Large intestine (tissue), 3 donors: ENCODE results near the gene BIN1. TPM values are rescaled to one million over a fixed set of nuclear protein-coding genes. Genes with fewer than 3 reads are reported as not detected.

Experiments used
- DNase-seq, 2 donors: peaks; one replicate each; pipeline versions ENCODE4 v3.0.0 to v3.0.0-alpha.2; 2013
- H3K27ac ChIP-seq: one replicate; pipeline ENCODE4 v1.5.1; 2013; ENCODE audit warnings: low read length
- H3K27me3 ChIP-seq: 2 replicates; pipeline ENCODE4 v1.6.1; 2013; ENCODE audit warnings: low read length; ENCODE audit not compliant: control insufficient read depth, insufficient read depth
- H3K36me3 ChIP-seq: 2 replicates; pipeline ENCODE4 v1.6.1; 2013; ENCODE audit warnings: low read length; ENCODE audit not compliant: control insufficient read depth, insufficient read depth
- H3K4me1 ChIP-seq: one replicate; pipeline ENCODE4 v1.6.1; 2013; ENCODE audit warnings: low read length; ENCODE audit not compliant: control insufficient read depth, insufficient read depth
- H3K4me3 ChIP-seq: one replicate; pipeline ENCODE4 v1.5.1; 2013; ENCODE audit warnings: low read length
- H3K9me3 ChIP-seq: one replicate; pipeline ENCODE4 v1.6.1; 2013; ENCODE audit warnings: mild to moderate bottlenecking, low read depth, low read length, moderate library complexity; ENCODE audit not compliant: control insufficient read depth
- WGBS: methylation state at CpG from one replicate; pipeline ENCODE4 v1.1.5; 2013; ENCODE audit warnings: low lambda C conversion rate; ENCODE audit not compliant: insufficient coverage; 5-methylcytosine and 5-hydroxymethylcytosine counted together
- polyA plus RNA-seq: library from polyadenylated mRNA; unstranded; fragments of 120-200 nt; gene quantifications from one replicate; pipeline ENCODE4 v1.2.1, GENCODE V29; 2013

BIN1 gene
- polyA plus RNA-seq, 1 donor, result 50.0 TPM

DNA sequence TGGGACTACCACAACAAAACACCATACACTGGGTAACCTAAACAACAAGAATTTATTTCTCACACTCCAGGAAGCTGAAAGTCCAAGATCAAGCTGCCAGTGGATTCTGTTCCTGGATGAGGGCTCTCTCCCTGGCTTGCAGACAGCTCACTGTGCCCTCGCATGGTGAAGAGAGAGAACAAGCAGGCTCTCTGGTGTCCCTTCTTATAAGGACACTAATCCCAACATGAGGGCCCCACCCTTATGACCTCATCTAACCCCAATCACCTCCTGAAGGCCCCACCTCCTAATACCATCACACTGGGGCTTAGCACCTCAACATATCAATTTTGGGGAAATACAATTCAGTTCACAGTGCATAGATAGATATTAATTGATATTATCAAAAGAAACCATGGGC lies 83.5 kb downstream of the BIN1 start:
- no peaks in the 10 kb centered on the region for H3K9me3 ChIP-seq
- H3K36me3 ChIP-seq, result no peaks in the 10 kb centered on the region
- WGBS, result no CpG with 5 or more reads among the region's 1 CpG

DNA sequence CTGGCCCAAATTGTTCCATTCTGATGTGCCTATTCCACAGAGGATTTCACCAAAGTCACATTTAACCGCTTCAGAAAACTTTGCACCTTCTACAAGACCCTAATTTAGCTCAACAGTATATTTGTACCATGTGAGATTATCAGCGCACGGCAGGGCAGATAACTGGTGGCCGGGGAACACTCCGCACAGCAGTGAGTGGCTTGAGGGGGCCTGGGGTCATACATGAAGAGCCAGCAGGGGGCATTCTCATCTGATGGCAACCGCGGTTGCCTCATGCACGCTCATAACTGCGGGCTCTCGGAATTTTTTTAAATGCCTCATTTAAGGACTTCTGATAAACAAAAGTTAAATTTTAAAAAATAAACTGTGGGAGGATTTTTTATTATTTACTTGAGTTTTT lies 84.1 kb downstream of the BIN1 start:
- Histone ChIP-seq H3K4me3 (no peak overlapping the region), H3K9me3 (no peaks in the 10 kb centered on the region), H3K4me1 (peaks cover 3% of the 10 kb centered on the region), H3K27ac (no peak overlapping the region), H3K27me3 (no peaks in the 10 kb centered on the region), H3K36me3 (no peaks in the 10 kb centered on the region)
- no peak for DNase-seq
- WGBS, result 100% methylated on average over 2 of the region's 10 CpGs

More for the DNA sequence above, 83.5 kb downstream of the BIN1 start:
- Histone ChIP-seq H3K27ac (no peak overlapping the region), H3K4me1 (peaks cover 3% of the 10 kb centered on the region), H3K27me3 (no peaks in the 10 kb centered on the region), H3K4me3 (no peak overlapping the region)
- DNase-seq, result no peak

DNA sequence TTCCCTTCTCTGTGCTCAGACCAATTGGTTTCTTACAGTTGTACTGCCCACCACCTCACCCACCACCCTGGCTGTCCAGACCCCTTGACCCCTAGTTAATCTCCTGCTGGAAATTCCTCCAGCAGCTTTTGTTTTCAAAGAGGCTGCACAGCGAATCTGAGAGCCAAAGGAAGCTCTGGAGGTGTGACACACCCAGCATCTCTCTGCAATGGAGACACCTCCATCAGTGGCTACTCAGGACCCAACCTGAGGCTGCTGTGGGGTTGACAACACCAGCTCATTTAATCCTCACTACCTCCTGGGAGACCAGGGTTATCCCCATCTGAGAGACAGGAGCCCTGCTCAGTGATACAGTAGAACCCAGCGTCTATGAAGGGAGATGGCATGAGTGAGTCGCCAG lies 86.4 kb downstream of the BIN1 start:
- Histone ChIP-seq H3K27me3 (no peaks in the 10 kb centered on the region), H3K9me3 (no peaks in the 10 kb centered on the region), H3K4me3 (no peak overlapping the region), H3K4me1 (peaks cover 3% of the 10 kb centered on the region), H3K27ac (no peak overlapping the region), H3K36me3 (no peaks in the 10 kb centered on the region)
- no CpG with 5 or more reads among the region's 3 CpGs for WGBS
- no peak for DNase-seq

DNA sequence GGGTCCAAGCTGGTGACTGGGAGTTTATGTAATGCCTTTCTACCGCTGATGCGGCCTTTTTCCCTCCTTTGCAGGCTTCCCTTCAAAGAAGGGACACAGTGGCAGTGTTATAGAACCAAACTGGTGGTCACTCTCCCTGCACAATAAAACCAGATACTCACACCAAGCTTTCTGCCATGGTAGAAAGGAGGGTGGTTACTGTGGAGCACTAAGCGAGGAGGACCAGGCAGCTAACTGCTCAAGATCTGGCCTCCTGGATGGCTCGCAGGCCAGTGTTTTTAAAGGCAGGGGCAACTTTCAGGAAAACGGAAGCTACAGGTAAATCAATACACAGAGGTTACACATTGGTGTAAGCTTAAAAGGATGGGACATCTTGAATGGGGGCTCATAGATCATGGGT lies 89.4 kb downstream of the BIN1 start:
- 100% methylated on average over 1 of the region's 5 CpGs for WGBS
- Histone ChIP-seq H3K9me3 (no peaks in the 10 kb centered on the region), H3K4me3 (no peak overlapping the region), H3K27ac (no peak overlapping the region), H3K36me3 (no peaks in the 10 kb centered on the region), H3K4me1 (peaks cover 15% of the 10 kb centered on the region), H3K27me3 (no peaks in the 10 kb centered on the region)
- no peak for DNase-seq

DNA sequence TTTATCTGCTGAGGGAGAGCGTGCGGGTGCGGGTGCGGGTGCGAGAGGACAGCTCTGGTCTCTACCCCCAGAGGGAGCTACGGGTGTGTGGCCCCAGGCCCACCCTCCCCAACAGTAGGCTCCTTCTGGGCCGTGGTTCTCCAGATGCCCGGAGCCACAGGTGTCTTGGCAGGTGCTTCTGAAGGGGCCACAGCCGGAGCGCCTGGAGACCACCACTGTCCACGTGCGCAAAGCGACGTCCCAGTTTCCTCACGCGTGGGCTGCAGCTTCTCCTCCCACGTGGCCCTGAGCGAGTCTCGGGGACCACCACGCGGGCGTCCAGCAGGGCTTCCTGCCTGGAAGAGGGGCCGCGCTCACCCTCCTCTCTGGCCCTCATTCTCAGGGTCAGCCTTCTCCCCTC lies 90.6 kb downstream of the BIN1 start:
- H3K9me3 ChIP-seq, result no peaks in the 10 kb centered on the region
- H3K36me3 ChIP-seq, result no peaks in the 10 kb centered on the region
- H3K27ac ChIP-seq, result no peak overlapping the region
- H3K4me3 ChIP-seq, result no peak overlapping the region
- H3K27me3 ChIP-seq, result no peaks in the 10 kb centered on the region
- no peak for DNase-seq
- WGBS, result no CpG with 5 or more reads among the region's 24 CpGs
- H3K4me1 ChIP-seq, result peaks cover 25% of the 10 kb centered on the region

DNA sequence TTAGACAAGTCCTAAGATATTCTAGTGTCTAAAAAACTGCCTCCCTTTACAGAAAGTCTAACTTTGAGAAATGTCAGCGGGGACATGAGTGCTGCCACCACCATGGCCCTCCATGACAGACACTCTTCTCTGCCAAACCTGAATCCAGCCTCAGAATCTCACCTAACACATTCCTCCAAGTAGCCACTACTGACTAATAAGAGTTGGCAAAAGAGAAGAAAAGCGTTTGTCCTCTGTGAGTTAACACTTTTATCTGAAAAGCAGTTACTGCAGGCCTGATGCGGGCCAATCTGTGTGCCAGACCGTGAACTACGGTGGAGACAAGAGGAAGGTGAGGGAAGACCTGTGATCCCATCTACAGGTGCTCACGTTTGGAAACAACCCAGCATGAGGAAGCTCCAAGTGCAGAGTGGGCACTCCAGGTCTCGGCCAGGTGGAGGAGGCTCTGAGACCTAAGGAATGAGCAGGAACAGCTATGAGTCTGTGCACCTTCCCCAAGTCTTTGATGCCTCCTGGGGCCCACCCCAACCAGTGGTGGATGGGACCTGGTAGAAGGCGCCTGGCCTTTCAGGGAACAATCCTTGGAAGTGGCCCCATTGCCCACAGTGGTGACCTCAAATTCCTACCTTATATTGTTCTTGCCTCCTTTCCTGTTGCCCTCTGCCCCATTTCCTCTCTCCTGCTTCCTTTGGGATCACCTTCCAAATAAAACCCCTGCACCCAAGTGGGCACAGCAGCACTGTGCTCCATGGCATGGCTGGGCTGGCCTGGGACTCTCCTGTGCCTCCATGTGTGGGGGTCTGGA lies 91.6 kb downstream of the BIN1 start:
- Histone ChIP-seq H3K4me1 (peaks cover 29% of the 10 kb centered on the region), H3K27me3 (no peaks in the 10 kb centered on the region), H3K9me3 (no peaks in the 10 kb centered on the region), H3K36me3 (no peaks in the 10 kb centered on the region), H3K4me3 (no peak overlapping the region), H3K27ac (no peak overlapping the region)
- no CpG with 5 or more reads among the region's 8 CpGs for WGBS
- no peak for DNase-seq

DNA sequence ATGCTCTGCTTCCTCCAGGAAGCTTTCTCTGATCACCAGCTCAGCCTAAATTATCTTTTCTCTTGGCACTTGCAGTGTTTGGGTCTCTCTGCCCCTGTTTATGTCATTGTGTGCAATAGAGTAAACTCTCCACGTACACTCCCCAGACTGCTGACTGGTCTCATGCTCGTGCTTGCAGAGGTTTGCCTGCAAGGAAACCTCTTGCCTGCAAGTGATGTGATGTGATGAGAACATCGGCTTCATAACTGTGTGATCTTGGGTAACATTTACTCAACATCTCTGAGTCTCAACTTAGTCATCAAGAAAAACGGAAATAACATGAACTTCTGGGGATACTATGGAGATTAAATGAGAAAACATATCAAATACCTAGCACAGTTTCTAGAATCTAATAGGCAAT lies 92.3 kb downstream of the BIN1 start:
- no peak overlapping the region for H3K27ac ChIP-seq
- DNase-seq, result no peak
- H3K9me3 ChIP-seq, result no peaks in the 10 kb centered on the region
- peaks cover 29% of the 10 kb centered on the region for H3K4me1 ChIP-seq
- no peak overlapping the region for H3K4me3 ChIP-seq
- WGBS, result no CpG with 5 or more reads among the region's 4 CpGs
- no peaks in the 10 kb centered on the region for H3K36me3 ChIP-seq
- no peaks in the 10 kb centered on the region for H3K27me3 ChIP-seq

DNA sequence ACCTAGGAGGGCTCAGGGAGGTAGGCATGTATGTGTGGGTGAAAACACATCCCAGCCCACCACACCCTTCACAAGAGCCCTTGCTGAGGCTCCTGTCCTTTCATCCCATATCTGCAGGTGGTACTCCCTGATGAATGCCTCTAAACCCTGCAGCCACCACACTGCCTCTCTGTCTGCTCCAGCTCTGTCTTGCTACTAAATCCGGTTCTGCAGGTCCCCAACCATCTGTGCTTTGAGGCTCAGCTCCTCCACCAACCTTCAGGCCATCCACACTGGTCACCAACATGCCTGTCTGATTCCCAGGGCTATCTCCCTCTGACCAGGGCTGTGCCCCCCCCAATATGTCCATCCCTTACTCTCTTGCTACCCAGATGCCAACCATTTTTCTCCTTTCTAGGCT lies 92.7 kb downstream of the BIN1 start:
- WGBS, result no CpG with 5 or more reads among the region's 1 CpG
- H3K27ac ChIP-seq, result no peak overlapping the region
- H3K9me3 ChIP-seq, result no peaks in the 10 kb centered on the region
- H3K4me1 ChIP-seq, result peaks cover 29% of the 10 kb centered on the region
- H3K27me3 ChIP-seq, result no peaks in the 10 kb centered on the region
- H3K4me3 ChIP-seq, result no peak overlapping the region
- no peaks in the 10 kb centered on the region for H3K36me3 ChIP-seq
- DNase-seq, result no peak

DNA sequence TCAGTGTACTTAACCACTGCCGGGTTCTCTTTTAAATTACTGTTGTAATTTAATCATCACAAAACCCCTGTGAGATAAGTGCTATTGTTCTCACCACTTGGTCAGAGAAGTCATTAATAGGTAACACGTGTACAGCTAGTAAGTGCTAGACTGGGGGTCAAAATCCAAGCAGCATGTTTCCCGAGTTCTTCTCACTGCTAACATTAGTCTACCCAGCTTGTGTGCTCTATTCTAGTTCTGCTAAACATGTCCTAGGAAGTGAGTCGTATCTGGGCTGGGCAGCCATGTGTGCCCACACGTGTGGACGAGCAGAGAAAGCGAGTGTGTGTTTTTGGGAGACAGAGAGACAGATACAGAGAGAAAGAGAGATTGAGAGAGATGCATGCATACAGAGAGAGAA lies 94.1 kb downstream of the BIN1 start:
- DNase-seq, result peak in 1 of 2 donors; percentile 80
- no peaks in the 10 kb centered on the region for H3K36me3 ChIP-seq
- H3K27ac ChIP-seq, result no peak overlapping the region
- peaks cover 29% of the 10 kb centered on the region for H3K4me1 ChIP-seq
- 39% methylated on average over 3 of the region's 7 CpGs for WGBS
- no peaks in the 10 kb centered on the region for H3K9me3 ChIP-seq
- no peaks in the 10 kb centered on the region for H3K27me3 ChIP-seq
- no peak overlapping the region for H3K4me3 ChIP-seq

DNA sequence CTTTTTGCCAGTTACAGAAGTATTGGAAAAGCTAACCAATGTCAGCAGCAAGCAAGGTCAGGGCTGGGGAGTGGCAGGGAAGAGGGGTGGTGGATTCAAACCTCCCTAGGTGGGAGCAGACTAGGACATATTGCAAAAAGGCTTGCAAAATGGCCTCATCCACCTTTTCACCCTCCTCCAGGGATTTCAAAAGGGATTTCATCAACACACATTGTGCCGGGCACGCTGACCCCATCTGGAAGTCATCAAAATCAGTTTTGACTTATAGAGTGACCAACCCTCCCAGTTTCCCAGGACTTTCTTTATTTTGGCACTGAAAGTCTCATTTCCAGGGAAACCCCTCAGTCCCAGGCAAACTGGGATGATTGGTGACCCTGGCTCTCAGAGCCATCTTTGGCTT lies 94.7 kb downstream of the BIN1 start:
- Histone ChIP-seq H3K4me1 (peaks cover 29% of the 10 kb centered on the region), H3K27me3 (no peaks in the 10 kb centered on the region), H3K27ac (no peak overlapping the region), H3K9me3 (no peaks in the 10 kb centered on the region), H3K4me3 (no peak overlapping the region), H3K36me3 (no peaks in the 10 kb centered on the region)
- no CpG with 5 or more reads among the region's 2 CpGs for WGBS
- no peak for DNase-seq

DNA sequence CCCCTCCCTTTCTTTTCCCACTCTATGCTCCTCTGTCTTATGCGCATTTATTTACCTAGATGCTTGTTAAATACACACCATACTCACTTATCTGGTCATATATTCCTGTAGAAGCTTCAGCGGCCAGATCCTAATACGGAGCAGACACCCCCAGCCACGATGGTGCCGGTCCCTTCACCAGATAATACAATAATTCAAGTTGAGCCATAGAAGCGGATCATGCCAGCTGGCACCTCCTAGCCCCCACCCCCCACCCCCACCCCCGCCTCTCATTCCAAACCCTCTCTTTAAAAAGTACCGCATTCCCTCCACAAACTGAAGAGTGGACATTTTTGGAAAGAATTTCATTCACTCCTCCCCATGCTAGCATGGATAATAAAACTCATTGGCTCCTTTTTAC lies 95.2 kb downstream of the BIN1 start:
- no peak for DNase-seq
- WGBS, result no CpG with 5 or more reads among the region's 8 CpGs
- Histone ChIP-seq H3K9me3 (no peaks in the 10 kb centered on the region), H3K27ac (no peak overlapping the region), H3K4me3 (no peak overlapping the region), H3K4me1 (peaks cover 29% of the 10 kb centered on the region), H3K27me3 (no peaks in the 10 kb centered on the region), H3K36me3 (no peaks in the 10 kb centered on the region)
